Measurements from ENCODE around the gene SLC16A3. TPM values are rescaled to one million over a fixed set of nuclear protein-coding genes. Genes with fewer than 3 reads are reported as not detected.

Gene SLC16A3
- total RNA-seq, 1 donor from 2014 or later: 53.1 TPM

- peak; percentile 88 for DNase-seq (ENCODE audit: low spot score)
- peak; percentile 71 for ATAC-seq
- intact Hi-C loops (cut with DNase I): no loop called here
Observed at GRCh38 chr17:82231562-82232321, 2.9 kb downstream of the SLC16A3 start.

GRCh38 chr17:82232322-82232820 lies 3.5 kb downstream of the SLC16A3 start:
- ATAC-seq: no peak
- DNase-seq (ENCODE audit: low spot score): peak; percentile 75
- intact Hi-C loops (cut with DNase I): no loop called here

GRCh38 chr17:82232876-82233785 lies 4.3 kb downstream of the SLC16A3 start:
- intact Hi-C loops (cut with DNase I): no loop called here
- ATAC-seq (no peak), DNase-seq (ENCODE audit: low spot score) (peak; percentile 61)

GRCh38 chr17:82234211-82235055 lies 5.6 kb downstream of the SLC16A3 start:
- intact Hi-C loops (cut with DNase I): loop anchor here (5.0 kb wide), 1 partner anchor 88 kb away; no protein-coding TSS in a partner anchor
- peak; percentile 68 for DNase-seq (ENCODE audit: low spot score)
- no peak for ATAC-seq

GRCh38 chr17:82235056-82235774 lies 6.4 kb downstream of the SLC16A3 start:
- intact Hi-C loops (cut with DNase I): loop anchor here (5.0 kb wide), 1 partner anchor 87 kb away; no protein-coding TSS in a partner anchor
- ATAC-seq: no peak
- DNase-seq (ENCODE audit: low spot score): no peak

GRCh38 chr17:82235775-82236141 lies 6.9 kb downstream of the SLC16A3 start:
- DNase-seq (ENCODE audit: low spot score) (no peak), ATAC-seq (no peak)
- intact Hi-C loops (cut with DNase I): loop anchor here (5.0 kb wide), 1 partner anchor 87 kb away; no protein-coding TSS in a partner anchor

- DNase-seq (ENCODE audit: low spot score) (peak; percentile 83), ATAC-seq (peak; percentile 3)
- intact Hi-C loops (cut with DNase I): loop anchor here (5.0 kb wide), 1 partner anchor 86 kb away; no protein-coding TSS in a partner anchor
Observed at GRCh38 chr17:82236142-82236971, 7.5 kb downstream of the SLC16A3 start.

- DNase-seq (ENCODE audit: low spot score) (peak; percentile 66), ATAC-seq (no peak)
- intact Hi-C loops (cut with DNase I): loop anchor here (5.0 kb wide), 1 partner anchor 85 kb away; no protein-coding TSS in a partner anchor
Observed at GRCh38 chr17:82237083-82237745, 8.4 kb downstream of the SLC16A3 start.

GRCh38 chr17:82237746-82238471 lies 9.1 kb downstream of the SLC16A3 start:
- ATAC-seq: no peak
- peak; percentile 59 for DNase-seq (ENCODE audit: low spot score)
- intact Hi-C loops (cut with DNase I): loop anchor here (5.0 kb wide), 1 partner anchor 84 kb away; no protein-coding TSS in a partner anchor

- intact Hi-C loops (cut with DNase I): loop anchor here (5.0 kb wide), 1 partner anchor 84 kb away; no protein-coding TSS in a partner anchor
Observed at GRCh38 chr17:82238472-82239201, 9.8 kb downstream of the SLC16A3 start.

GRCh38 chr17:82239401-82239925 lies 10.6 kb downstream of the SLC16A3 start:
- ATAC-seq: no peak
- no peak for DNase-seq (ENCODE audit: low spot score)
- intact Hi-C loops (cut with DNase I): loop anchor here (5.0 kb wide), 1 partner anchor 83 kb away; no protein-coding TSS in a partner anchor

More at GRCh38 chr17:82238472-82239201, 9.8 kb downstream of the SLC16A3 start:
- DNase-seq (ENCODE audit: low spot score): peak; percentile 78
- ATAC-seq: peak; percentile 15

GRCh38 chr17:82239926-82240505 lies 11.2 kb downstream of the SLC16A3 start:
- no peak for DNase-seq (ENCODE audit: low spot score)
- ATAC-seq: no peak
- intact Hi-C loops (cut with DNase I): loop anchor here (5.0 kb wide), 1 partner anchor 82 kb away; no protein-coding TSS in a partner anchor

GRCh38 chr17:82240506-82241182 lies 11.8 kb downstream of the SLC16A3 start:
- intact Hi-C loops (cut with DNase I): no loop called here
- DNase-seq (ENCODE audit: low spot score): no peak
- no peak for ATAC-seq

Data from sciatic nerve (tissue), 2 donors.